ENCODE results near the gene MEI4.

GRCh38 chr6:77816766-77817270 is 164.0 kb downstream of the MEI4 start:
- TF ChIP-seq, protein P1, sequence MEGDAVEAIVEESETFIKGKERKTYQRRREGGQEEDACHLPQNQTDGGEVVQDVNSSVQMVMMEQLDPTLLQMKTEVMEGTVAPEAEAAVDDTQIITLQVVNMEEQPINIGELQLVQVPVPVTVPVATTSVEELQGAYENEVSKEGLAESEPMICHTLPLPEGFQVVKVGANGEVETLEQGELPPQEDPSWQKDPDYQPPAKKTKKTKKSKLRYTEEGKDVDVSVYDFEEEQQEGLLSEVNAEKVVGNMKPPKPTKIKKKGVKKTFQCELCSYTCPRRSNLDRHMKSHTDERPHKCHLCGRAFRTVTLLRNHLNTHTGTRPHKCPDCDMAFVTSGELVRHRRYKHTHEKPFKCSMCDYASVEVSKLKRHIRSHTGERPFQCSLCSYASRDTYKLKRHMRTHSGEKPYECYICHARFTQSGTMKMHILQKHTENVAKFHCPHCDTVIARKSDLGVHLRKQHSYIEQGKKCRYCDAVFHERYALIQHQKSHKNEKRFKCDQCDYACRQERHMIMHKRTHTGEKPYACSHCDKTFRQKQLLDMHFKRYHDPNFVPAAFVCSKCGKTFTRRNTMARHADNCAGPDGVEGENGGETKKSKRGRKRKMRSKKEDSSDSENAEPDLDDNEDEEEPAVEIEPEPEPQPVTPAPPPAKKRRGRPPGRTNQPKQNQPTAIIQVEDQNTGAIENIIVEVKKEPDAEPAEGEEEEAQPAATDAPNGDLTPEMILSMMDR (IDR thresholded peaks at IDR 0.05) = no peak
- no peak for TF ChIP-seq POLR2A (IDR thresholded peaks at IDR 0.05)
